DMS53 (cell line): Measurements from ENCODE around the gene HOXA6.

Source experiments
- DNase-seq: peaks from one replicate; lab custom pipeline; 2025; lab: John Stamatoyannopoulos, UW

The HOXA6 gene

GRCh38 chr7:27108390-27109127, 39.0 kb downstream of the HOXA6 start:
- DNase-seq = peak; percentile 69

GRCh38 chr7:27107391-27108381, 39.9 kb downstream of the HOXA6 start:
- DNase-seq = no peak

GRCh38 chr7:27106901-27107240, 40.7 kb downstream of the HOXA6 start:
- DNase-seq = no peak

- peak; percentile 85 for DNase-seq
Measured at GRCh38 chr7:27106181-27106900, 41.2 kb downstream of the HOXA6 start.

- no peak for DNase-seq
Measured at GRCh38 chr7:27105301-27106031, 42.1 kb downstream of the HOXA6 start.

- DNase-seq = no peak
Measured at GRCh38 chr7:27104341-27105058, 43.1 kb downstream of the HOXA6 start.

- DNase-seq = no peak
Measured at GRCh38 chr7:27103489-27104226, 43.9 kb downstream of the HOXA6 start.

GRCh38 chr7:27102581-27103442, 44.8 kb downstream of the HOXA6 start, which contains the start of gene HOXA2:
Gene HOXA2 (minus strand): TSS chr7:27102683. CDS start chr7:27102500, 183 bp downstream.
- DNase-seq = no peak

- DNase-seq = no peak
Measured at GRCh38 chr7:27101957-27102580, 45.5 kb downstream of the HOXA6 start.

GRCh38 chr7:27101171-27101956, 46.2 kb downstream of the HOXA6 start:
- no peak for DNase-seq

GRCh38 chr7:27100694-27101170, 46.8 kb downstream of the HOXA6 start:
- no peak for DNase-seq

GRCh38 chr7:27099453-27100370, 47.9 kb downstream of the HOXA6 start:
- no peak for DNase-seq

GRCh38 chr7:27098578-27099451, 48.8 kb downstream of the HOXA6 start:
- no peak for DNase-seq

GRCh38 chr7:27097686-27098577, 49.6 kb downstream of the HOXA6 start:
- no peak for DNase-seq
